T-helper 2 cell treated with Interferon-gamma antibody and Interleukin-4, amounts not matched to agents 5 μg/mL and 100 μg/mL, for 36 hours (primary cell): Measurements from ENCODE around the gene RAB11FIP5.

Source experiments
- DNase-seq: peaks from one replicate; pipeline ENCODE4 v3.0.0; 2021; ENCODE audit warnings: low spot score
- H3K27ac Mint-ChIP-seq: one replicate; pipeline ENCODE4 v1.8.0; 2021; ENCODE audit warnings: mild to moderate bottlenecking, mixed read lengths
- H3K27me3 Mint-ChIP-seq: one replicate; pipeline ENCODE4 v1.8.0; 2021; ENCODE audit warnings: low read depth, mixed read lengths
- H3K36me3 Mint-ChIP-seq: one replicate; pipeline ENCODE4 v1.8.0; 2021; ENCODE audit warnings: low read depth, mixed read lengths
- H3K4me1 Mint-ChIP-seq: one replicate; pipeline ENCODE4 v1.8.0; 2021; ENCODE audit warnings: low read depth, mixed read lengths
- H3K4me3 Mint-ChIP-seq: one replicate; pipeline ENCODE4 v1.8.0; 2022; ENCODE audit warnings: mild to moderate bottlenecking, moderate library complexity, mixed read lengths
- H3K9me3 Mint-ChIP-seq: one replicate; pipeline ENCODE4 v1.8.0; 2021; ENCODE audit warnings: mixed read lengths

The RAB11FIP5 gene

GRCh38 chr2:73032702-73033097, 80.0 kb downstream of the RAB11FIP5 start:
- Mint-ChIP-seq H3K4me1 (peaks cover 2% of the 10 kb centered on the region), H3K27me3 (no peaks in the 10 kb centered on the region), H3K36me3 (no peaks in the 10 kb centered on the region), H3K27ac (no peak overlapping the region), H3K9me3 (no peaks in the 10 kb centered on the region), H3K4me3 (no peak overlapping the region)
- no peak for DNase-seq

- no peak overlapping the region for H3K4me3 Mint-ChIP-seq
- H3K4me1 Mint-ChIP-seq, result peaks cover 2% of the 10 kb centered on the region
- no peaks in the 10 kb centered on the region for H3K9me3 Mint-ChIP-seq
- H3K27me3 Mint-ChIP-seq, result no peaks in the 10 kb centered on the region
- no peaks in the 10 kb centered on the region for H3K36me3 Mint-ChIP-seq
- H3K27ac Mint-ChIP-seq, result no peak overlapping the region
- DNase-seq, result no peak
These were observed 80.7 kb downstream of the RAB11FIP5 start for GRCh38 chr2:73031725-73032701.

- Mint-ChIP-seq H3K9me3 (no peaks in the 10 kb centered on the region), H3K27me3 (no peaks in the 10 kb centered on the region), H3K4me1 (peaks cover 2% of the 10 kb centered on the region), H3K27ac (no peak overlapping the region), H3K4me3 (no peak overlapping the region), H3K36me3 (no peaks in the 10 kb centered on the region)
- DNase-seq, result no peak
These were observed 81.6 kb downstream of the RAB11FIP5 start for GRCh38 chr2:73031095-73031678.

GRCh38 chr2:73028841-73029240, 83.9 kb downstream of the RAB11FIP5 start:
- H3K9me3 Mint-ChIP-seq, result no peaks in the 10 kb centered on the region
- no peak overlapping the region for H3K27ac Mint-ChIP-seq
- no peaks in the 10 kb centered on the region for H3K27me3 Mint-ChIP-seq
- H3K4me1 Mint-ChIP-seq, result peaks cover 2% of the 10 kb centered on the region
- no peak overlapping the region for H3K4me3 Mint-ChIP-seq
- no peaks in the 10 kb centered on the region for H3K36me3 Mint-ChIP-seq
- DNase-seq, result no peak

- Mint-ChIP-seq H3K27me3 (no peaks in the 10 kb centered on the region), H3K36me3 (no peaks in the 10 kb centered on the region), H3K4me1 (peaks cover 2% of the 10 kb centered on the region), H3K4me3 (no peak overlapping the region), H3K27ac (no peak overlapping the region), H3K9me3 (no peaks in the 10 kb centered on the region)
- no peak for DNase-seq
These were observed 85.4 kb downstream of the RAB11FIP5 start for GRCh38 chr2:73027340-73027739.

- Mint-ChIP-seq H3K27me3 (no peaks in the 10 kb centered on the region), H3K4me1 (no peaks in the 10 kb centered on the region), H3K4me3 (no peak overlapping the region), H3K27ac (no peak overlapping the region), H3K36me3 (no peaks in the 10 kb centered on the region), H3K9me3 (no peaks in the 10 kb centered on the region)
- no peak for DNase-seq
These were observed 89.3 kb downstream of the RAB11FIP5 start for GRCh38 chr2:73023497-73023896.
